NCI-H146 (cell line): ENCODE data around the gene RPAIN.

Experiments
- DNase-seq: peaks from one replicate; lab custom pipeline; 2025; lab: John Stamatoyannopoulos, UW

RPAIN gene

GRCh38 chr17:5419959-5420653 lies at the start of gene RPAIN:
TSS of gene RPAIN (plus strand) at chr17:5420182. CDS start at chr17:5420211, 29 bp downstream.
- DNase-seq: peak; percentile 96

GRCh38 chr17:5370411-5370810 lies 49.6 kb upstream of the RPAIN start:
- DNase-seq: no peak

DNA sequence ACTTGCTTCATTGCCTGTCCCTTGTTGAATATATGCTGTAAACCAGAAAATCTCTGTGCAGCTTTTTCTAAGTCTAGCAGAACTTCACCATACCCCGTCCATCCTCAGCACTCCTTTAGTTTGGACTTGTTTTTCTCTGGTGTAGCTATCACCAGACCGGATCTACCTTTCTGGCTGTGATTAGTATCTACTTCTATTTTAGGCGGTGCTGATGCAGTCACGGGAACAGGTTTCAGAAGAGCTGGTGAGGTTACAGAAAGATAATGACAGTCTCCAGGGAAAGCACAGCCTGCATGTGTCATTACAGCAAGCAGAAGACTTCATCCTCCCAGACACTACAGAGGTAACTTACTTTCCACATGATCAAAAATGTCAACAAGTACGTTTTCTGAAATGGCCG lies 46.9 kb upstream of the RPAIN start:
- DNase-seq: no peak

DNA sequence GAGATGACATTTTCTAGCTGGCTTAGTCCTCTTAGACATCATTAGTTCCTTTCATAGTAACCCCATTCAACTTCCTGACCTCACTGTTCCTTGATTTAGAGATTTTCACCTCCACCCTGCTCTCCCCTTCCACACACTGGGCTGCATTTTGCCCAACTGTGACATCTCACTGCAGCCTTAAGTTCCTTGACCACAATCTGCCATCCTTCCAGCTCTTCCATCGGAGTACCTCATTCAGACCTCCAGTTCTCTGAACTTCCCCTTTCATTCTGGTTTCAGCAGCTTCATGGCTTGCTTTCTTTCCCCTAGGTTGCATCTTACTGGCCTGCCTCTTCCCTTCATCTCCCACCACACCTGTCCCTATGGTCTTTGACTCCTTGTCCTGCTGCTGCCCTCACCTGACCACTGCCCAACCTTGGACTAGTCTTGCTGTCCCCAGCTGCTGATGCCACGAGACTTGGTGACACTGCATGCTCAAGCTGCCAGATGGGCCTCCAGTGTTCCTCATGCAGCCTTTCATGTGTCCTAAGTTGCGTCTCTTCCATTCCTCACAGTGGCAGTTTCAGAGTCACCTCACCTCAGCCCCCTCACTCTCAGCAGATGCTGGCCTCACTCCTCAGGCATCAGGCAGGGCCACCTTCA lies 41.3 kb upstream of the RPAIN start:
- DNase-seq: no peak

DNA sequence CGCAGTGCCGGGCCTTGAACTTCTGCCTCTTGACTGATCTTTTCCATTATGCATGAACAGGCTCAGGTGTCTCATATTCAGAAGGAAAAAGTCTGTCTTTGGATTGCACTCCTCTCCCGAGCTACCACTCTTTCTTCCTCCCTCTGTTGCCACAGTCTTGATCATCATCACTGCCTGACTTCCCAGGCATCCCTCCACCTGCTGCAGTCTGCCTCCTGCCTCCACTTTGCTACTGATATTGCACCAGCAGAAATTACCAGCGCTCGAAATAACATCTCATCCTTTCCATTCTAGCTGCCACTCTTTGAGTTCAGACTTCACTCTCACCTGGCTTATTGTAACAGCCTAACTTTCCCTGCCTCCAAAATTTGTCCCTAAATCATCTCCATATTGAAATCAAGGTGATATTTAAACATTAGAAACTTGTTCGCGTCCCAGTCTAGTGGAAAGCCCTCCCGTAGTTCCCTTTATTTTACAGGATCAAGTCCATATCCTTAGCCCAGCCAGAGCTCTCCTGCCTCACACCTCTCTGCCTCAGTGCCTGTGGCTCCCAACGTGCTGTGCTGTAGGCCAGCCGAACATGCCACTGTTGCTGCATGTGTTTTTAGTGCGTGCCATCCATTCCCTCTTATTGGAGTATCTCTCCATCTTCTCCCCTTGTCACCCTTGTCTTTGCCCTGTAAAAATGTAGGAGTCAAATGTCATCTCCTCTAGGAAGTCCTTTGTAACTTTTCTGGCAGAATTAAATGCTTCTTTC lies 40.5 kb upstream of the RPAIN start:
- no peak for DNase-seq

GRCh38 chr17:5380491-5381135 lies 39.4 kb upstream of the RPAIN start:
- no peak for DNase-seq

DNA sequence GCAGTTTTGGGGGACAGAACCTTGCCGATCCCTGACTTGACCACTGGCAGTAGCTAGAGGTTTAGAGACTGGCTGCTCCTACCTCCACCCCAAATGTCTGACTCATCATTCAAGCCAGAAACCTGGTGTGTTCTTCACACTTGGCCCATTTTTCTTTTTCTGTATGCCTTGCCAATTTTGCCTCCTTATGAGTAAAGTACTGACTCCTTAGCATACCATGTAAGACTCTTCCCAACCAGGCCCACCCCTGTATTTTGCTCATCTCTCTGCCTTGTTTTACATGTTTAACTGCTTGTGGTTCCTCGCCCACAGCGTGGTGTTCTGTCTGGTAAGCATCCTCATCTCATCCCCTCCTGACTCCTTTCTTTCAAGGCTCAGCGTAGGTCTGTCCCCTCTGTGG lies 38.4 kb upstream of the RPAIN start:
- no peak for DNase-seq

DNA sequence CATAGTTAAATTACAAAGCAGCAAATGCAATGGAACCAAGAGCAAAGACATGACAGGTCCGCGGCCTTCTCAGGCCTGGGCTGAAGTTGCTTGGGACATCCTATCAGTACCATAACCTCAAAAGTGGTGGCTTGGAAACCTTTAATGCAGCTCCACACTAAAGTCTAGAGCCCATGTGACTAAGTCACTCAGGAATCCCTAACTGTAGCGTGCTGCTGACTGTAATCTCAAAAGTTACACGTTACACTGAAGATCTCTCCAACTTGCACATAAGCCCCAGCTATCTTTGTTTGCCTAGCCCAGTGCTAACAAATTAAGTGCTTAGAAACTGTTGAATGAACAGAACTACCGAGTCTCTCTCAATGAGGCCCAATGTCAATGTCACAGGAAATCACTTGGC lies 28.3 kb upstream of the RPAIN start:
- no peak for DNase-seq

- no peak for DNase-seq
Measured at GRCh38 chr17:5396612-5397011, 23.4 kb upstream of the RPAIN start.

GRCh38 chr17:5399767-5400166 lies 20.2 kb upstream of the RPAIN start:
- no peak for DNase-seq

DNA sequence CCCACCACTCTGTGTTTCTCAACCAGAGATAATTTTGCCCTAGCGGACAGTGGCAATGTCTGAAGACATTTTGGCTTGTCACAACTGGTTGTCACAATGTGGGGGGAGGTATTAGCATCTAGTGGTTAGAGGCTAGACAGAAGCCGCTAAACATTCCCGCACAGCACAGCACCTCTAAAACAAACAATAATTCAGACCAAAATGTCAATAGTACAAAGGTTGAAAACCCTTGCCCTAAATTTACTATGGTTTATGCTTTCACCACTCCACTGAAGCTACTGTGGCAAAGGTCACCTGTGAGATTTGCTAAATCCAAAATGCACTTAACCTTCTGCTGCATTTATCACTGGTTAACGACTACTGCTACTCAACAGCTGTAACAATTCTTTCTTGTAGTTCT lies 14.6 kb upstream of the RPAIN start:
- DNase-seq: no peak

DNA sequence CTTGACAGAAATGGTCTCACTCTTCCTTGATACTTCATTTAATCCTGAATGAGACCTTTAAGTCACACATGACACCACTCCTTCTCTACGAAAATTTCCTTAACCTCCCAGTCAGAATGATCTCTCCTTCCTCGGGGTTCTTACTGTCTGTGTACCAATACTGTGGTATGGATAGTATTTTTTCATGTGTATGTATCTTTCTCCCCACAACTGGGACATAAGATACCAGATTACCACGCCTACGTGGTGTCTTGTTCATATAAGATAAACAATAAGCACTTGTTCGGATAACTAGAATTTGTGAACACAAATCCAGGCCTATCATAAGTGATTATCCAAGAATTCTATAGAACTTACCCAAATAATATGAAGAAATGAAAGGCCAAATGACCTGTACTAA lies 11.8 kb upstream of the RPAIN start:
- no peak for DNase-seq

- DNase-seq: no peak
Measured at GRCh38 chr17:5410594-5411272, 9.2 kb upstream of the RPAIN start.

DNA sequence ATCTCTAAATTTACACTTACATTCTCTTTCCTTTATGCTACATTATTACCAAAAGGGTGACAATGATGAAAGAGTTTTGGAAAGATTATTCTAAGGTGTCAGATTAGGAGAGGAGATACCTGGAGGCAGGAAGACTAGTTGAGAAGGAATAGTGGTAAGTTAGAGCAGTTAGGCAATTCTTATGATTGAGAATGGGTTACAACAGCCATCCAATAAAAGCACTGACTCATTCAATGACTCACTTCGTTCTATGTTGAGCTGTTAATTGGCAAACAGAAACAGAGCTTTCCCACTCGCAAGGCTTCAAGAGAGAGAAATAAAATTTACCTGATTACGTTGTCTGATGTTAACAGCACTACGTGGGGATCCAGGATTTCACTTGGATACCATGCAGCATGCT lies 6.3 kb upstream of the RPAIN start:
- DNase-seq: no peak

DNA sequence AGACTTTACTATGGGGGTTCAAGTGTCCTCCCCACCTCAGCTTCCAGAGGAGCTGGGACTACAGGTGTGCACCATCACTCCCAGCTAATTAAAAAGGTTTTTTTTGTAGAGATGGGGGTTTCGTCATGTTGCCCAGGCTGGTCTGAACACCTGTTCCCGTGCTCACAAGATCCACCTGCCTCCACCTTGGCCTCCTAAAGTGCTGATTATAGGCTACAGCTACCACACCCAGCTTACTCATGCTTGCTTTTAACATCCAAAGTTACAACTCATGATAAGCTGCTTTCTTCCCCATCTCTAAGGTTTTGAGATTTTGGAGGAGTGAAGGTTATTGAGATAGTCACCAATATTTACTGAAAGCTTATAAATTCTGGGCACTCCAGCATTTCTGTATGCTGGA lies 3.1 kb upstream of the RPAIN start:
- peak; percentile 46 for DNase-seq

DNA sequence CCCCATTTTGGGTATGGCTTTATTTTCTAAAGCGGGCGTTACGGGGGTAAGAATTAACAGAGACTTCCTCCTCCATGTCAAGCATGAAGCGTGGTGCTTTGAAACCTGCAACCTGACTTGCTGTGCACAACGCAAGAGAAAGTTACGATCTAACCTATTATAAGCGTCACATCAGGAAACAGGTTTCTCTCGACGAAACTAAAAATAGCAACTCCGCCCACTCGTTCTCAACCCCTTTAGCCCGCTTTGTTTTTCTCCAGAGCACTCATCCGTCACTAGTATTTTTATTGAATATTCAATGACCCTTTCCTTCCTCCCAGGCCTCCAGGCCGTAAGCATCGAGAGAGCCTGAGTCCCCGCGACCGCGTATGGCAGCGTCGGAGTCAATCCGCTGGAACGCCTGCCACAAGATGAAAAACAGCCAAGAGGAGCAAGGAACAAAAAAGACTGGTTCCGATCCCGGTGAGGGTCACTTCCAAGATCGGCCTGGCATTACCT lies 1.1 kb upstream of the RPAIN start:
- DNase-seq: peak; percentile 63

DNA sequence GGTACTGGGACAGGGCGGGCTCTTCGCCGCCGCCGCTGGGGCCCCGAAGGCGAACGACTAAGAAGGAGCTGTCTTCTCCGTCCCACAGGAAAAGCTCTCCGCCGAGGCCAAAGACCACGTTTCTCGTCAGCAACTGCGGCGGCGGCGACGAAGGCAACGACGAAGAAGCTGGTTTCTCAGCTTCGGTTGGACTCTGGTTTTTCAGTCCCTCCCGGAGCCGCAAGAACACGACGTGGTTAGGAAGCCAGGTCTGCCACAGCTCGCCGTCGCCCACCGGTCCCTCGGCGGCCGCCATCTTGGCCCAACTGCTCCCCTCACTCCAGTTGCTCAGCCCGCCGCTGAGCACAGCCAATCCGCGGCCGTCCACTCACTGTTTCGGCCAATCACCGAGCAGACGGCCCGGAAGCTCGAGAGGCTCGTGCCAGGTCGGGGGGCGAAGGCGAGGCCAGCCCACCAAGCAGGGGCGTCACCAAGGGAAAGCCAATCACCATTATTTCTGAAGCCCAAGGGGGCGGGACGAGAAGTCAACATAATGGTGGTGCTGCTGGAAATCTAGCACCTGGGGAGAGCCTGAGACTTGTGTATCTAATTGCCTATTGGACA lies 525 bp upstream of the RPAIN start, which contains the start of gene NUP88:
Gene NUP88 (minus strand): TSS at position 307 of the 603 bp plus-strand sequence. CDS start 12 bp downstream, at position 295.
- peak; percentile 98 for DNase-seq

DNA sequence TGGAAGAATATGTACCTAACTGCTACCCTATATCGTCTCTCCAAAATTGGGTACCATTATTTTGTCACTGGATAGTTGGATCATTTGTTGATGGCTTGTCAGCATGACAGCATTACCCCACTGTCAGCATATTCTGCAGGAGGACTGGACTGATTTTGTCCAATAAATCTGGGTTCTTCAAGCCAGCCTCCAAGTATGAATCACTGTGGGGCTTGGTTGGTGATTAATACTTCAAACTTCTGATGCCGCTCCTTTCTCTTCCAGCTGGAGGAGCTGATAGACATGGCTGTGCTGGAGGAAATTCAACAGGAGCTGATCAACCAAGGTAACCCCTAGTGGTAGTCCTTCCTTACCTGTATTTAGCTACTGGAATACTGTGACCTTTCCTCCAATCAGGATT lies 2.5 kb downstream of the RPAIN start:
- no peak for DNase-seq

GRCh38 chr17:5424909-5425308 lies 4.9 kb downstream of the RPAIN start:
- no peak for DNase-seq

GRCh38 chr17:5425826-5426225 lies 5.8 kb downstream of the RPAIN start:
- DNase-seq: no peak

DNA sequence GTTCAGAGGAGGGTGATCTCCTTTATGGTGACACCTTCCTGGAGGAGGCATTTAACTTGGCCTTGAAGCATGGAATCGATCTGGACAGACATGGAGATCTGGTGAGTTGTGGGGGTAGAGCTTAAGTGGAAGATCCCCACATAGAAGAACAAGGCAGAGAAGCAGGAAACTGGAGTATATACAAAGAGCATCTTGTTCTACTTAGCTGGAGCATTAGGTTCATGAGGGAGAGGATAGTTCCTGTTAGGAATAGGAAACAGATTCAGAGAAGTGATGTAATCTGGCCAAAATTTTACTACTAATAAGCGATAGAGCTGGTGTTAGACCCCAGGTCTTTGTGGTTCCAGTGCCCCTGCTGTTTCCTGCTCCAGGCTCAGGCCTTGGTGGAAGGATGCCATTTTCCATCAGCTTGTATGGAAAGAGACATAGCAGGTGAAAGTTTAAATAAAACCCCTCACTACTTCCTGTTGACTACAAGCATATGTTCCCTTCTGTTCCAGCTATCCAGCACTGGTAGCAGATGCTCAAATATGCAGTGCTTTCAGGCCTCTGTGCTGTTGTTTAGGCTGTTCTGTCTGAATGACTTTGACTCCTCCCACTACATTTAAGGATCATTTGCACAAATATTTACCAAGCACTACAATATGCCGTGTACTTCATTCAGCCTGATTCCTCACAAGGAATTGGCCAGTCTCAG lies 9.4 kb downstream of the RPAIN start:
- no peak for DNase-seq
